Neuronal stem cell (in vitro differentiated cells): ENCODE measurements around the gene SIGLECL1.
"Not testable (repeated sequence)": the region's sequence is repeated elsewhere in the genome, so short reads cannot be mapped to it uniquely, and the experiment has no call there.

ENCODE experiments used
- DNase-seq: peaks from one replicate; pipeline ENCODE4 v3.0.0-alpha.2; 2013; ENCODE audit warnings: low spot score
- H2AFZ ChIP-seq: one replicate; pipeline ENCODE4 v1.6.1; 2013; ENCODE audit warnings: mild to moderate bottlenecking, low read length, inconsistent platforms
- H2AK5ac ChIP-seq: 2 replicates; pipeline ENCODE4 v1.6.1; 2013; ENCODE audit warnings: low read depth, mild to moderate bottlenecking, inconsistent platforms, low read length, moderate library complexity, mixed read lengths
- H2BK120ac ChIP-seq: 2 replicates; pipeline ENCODE4 v1.6.1; 2013; ENCODE audit warnings: low read depth, mild to moderate bottlenecking, inconsistent platforms, low read length, moderate library complexity, mixed read lengths
- H2BK12ac ChIP-seq: one replicate; pipeline ENCODE4 v1.6.1; 2013; ENCODE audit warnings: low read length, inconsistent platforms
- H2BK15ac ChIP-seq: 2 replicates; pipeline ENCODE4 v1.6.1; 2013; ENCODE audit warnings: mild to moderate bottlenecking, low read length, inconsistent platforms, mixed read lengths
- H2BK5ac ChIP-seq: one replicate; pipeline ENCODE4 v1.6.1; 2013; ENCODE audit warnings: inconsistent platforms, mild to moderate bottlenecking, low read length, moderate library complexity
- H3K14ac ChIP-seq: one replicate; pipeline ENCODE4 v1.6.1; 2013; ENCODE audit warnings: low read length, inconsistent platforms
- H3K18ac ChIP-seq: 2 replicates; pipeline ENCODE4 v1.6.1; 2013; ENCODE audit warnings: low read length, inconsistent platforms
- H3K23ac ChIP-seq: 2 replicates; pipeline ENCODE4 v1.6.1; 2013; ENCODE audit warnings: low read depth, mild to moderate bottlenecking, mixed read lengths, low read length, inconsistent platforms; ENCODE audit not compliant: poor library complexity
- H3K27ac ChIP-seq: replicated peaks from 3 replicates; pipeline ENCODE4 v1.5.1; 2013; ENCODE audit warnings: low read length, inconsistent platforms
- H3K27me3 ChIP-seq, 3 experiments: 2 replicates each; pipeline ENCODE4 v1.6.1; 2013; ENCODE audit warnings: low read length in 3 of 3, mild to moderate bottlenecking in 2 of 3, inconsistent platforms in 1 of 3, low read depth in 1 of 3, mixed read lengths in 1 of 3, moderate library complexity in 1 of 3; ENCODE audit not compliant: control insufficient read depth in 3 of 3, insufficient read depth in 3 of 3
- H3K36me3 ChIP-seq, 2 donors: replicated peaks in 1 of 2; 2 replicates each; pipeline ENCODE4 v1.6.1; 2013; ENCODE audit warnings: low read length in 2 of 2; ENCODE audit not compliant: control insufficient read depth in 2 of 2, insufficient read depth in 2 of 2
- H3K4ac ChIP-seq: 2 replicates; pipeline ENCODE4 v1.6.1; 2013; ENCODE audit warnings: inconsistent platforms, mild to moderate bottlenecking, low read length, moderate library complexity
- H3K4me1 ChIP-seq, 2 donors: 1 replicate in 1 of 2; 2 replicates in 1 of 2; pipeline ENCODE4 v1.6.1; 2013; ENCODE audit warnings: low read length in 2 of 2, low read depth in 1 of 2; ENCODE audit not compliant: control insufficient read depth in 2 of 2, insufficient read depth in 1 of 2
- H3K4me2 ChIP-seq: one replicate; pipeline ENCODE4 v1.6.1; 2013; ENCODE audit warnings: mild to moderate bottlenecking, low read length, inconsistent platforms; ENCODE audit not compliant: insufficient read depth, poor library complexity, severe bottlenecking
- H3K4me3 ChIP-seq, 2 donors: 2 replicates each; pipeline ENCODE4 v1.5.1; 2013; ENCODE audit warnings: low read length in 2 of 2, mild to moderate bottlenecking in 2 of 2, inconsistent platforms in 1 of 2, moderate library complexity in 1 of 2
- H3K79me1 ChIP-seq: one replicate; pipeline ENCODE4 v1.6.1; 2013; ENCODE audit warnings: low read depth, mild to moderate bottlenecking, inconsistent platforms, low read length, moderate library complexity
- H3K9ac ChIP-seq: one replicate; pipeline ENCODE4 v1.6.1; 2013; ENCODE audit warnings: mild to moderate bottlenecking, low read depth, low read length, inconsistent platforms; ENCODE audit not compliant: poor library complexity
- H3K9me3 ChIP-seq, 2 donors: replicated peaks in 1 of 2; 2 replicates each; pipeline versions ENCODE3 to v1.6.1; 2013; ENCODE audit warnings: low read length in 2 of 2, mild to moderate bottlenecking in 2 of 2, inconsistent platforms in 1 of 2, low read depth in 1 of 2, mixed read lengths in 1 of 2, moderate library complexity in 1 of 2; ENCODE audit not compliant: control insufficient read depth in 2 of 2, insufficient read depth in 1 of 2
- H4K8ac ChIP-seq: one replicate; pipeline ENCODE4 v1.6.1; 2013; ENCODE audit warnings: low read depth, mild to moderate bottlenecking, inconsistent platforms, low read length, moderate library complexity
- H4K91ac ChIP-seq: one replicate; pipeline ENCODE4 v1.6.1; 2013; ENCODE audit warnings: low read length, low read depth, mild to moderate bottlenecking, inconsistent platforms; ENCODE audit not compliant: poor library complexity
- WGBS, 2 donors: extraction: QIAGEN DNeasy Blood & Tissue Kit; methylation state at CpG; one replicate each; pipeline ENCODE4 v1.1.7; 2013; ENCODE audit warnings: missing lambda C conversion rate in 2 of 2, mixed read lengths in 1 of 2; ENCODE audit not compliant: insufficient read length in 2 of 2, insufficient replicate concordance in 1 of 2; ENCODE audit errors: extremely low coverage in 2 of 2; 5-methylcytosine and 5-hydroxymethylcytosine counted together

SIGLECL1 gene

GRCh38 chr19:51224898-51225393 is 25.9 kb upstream of the SIGLECL1 start, which contains the start of gene CD33:
Gene CD33, plus strand, starts transcription at chr19:51225080. Its CDS starts 39 bp downstream, at chr19:51225119.
- no CpG with 5 or more reads among the region's 11 CpGs for WGBS, 2 donors

GRCh38 chr19:51226067-51226466 is 24.8 kb upstream of the SIGLECL1 start:
- no peak overlapping the region for H3K4ac ChIP-seq
- no CpG with 5 or more reads among the region's 3 CpGs for WGBS, 2 donors
- peak overlapping the region; percentile 65 for H4K8ac ChIP-seq
- no peak overlapping the region for H2BK15ac ChIP-seq
- no peak overlapping the region for H3K27ac ChIP-seq
- no peak overlapping the region for H3K4me3 ChIP-seq
- H4K91ac ChIP-seq: no peak overlapping the region
- peaks cover 0 to 4% (median 0%) of the 10 kb centered on the region in 3 experiments for H3K27me3 ChIP-seq
- H3K4me2 ChIP-seq: no peak overlapping the region
- H2AK5ac ChIP-seq: no peak overlapping the region
- no peaks in the 10 kb centered on the region for H3K36me3 ChIP-seq
- H2BK120ac ChIP-seq: no peak overlapping the region
- H2BK12ac ChIP-seq: no peak overlapping the region
- peak overlapping the region; percentile 67 for H3K23ac ChIP-seq
- H3K18ac ChIP-seq: no peak overlapping the region
- H3K9ac ChIP-seq: no peak overlapping the region
- no peak overlapping the region for H2AFZ ChIP-seq
- no peaks in the 10 kb centered on the region for H3K4me1 ChIP-seq
- peak overlapping the region; percentile 27 for H3K14ac ChIP-seq
- no peak overlapping the region for H2BK5ac ChIP-seq
- H3K79me1 ChIP-seq: no peaks in the 10 kb centered on the region
- DNase-seq: no peak
- no peaks in the 10 kb centered on the region for H3K9me3 ChIP-seq

More at GRCh38 chr19:51224898-51225393, 25.9 kb upstream of the SIGLECL1 start, which contains the start of gene CD33:
- H3K4me2 ChIP-seq, H4K91ac ChIP-seq, DNase-seq, H3K27me3 ChIP-seq, H3K79me1 ChIP-seq, H3K36me3 ChIP-seq, H2BK5ac ChIP-seq, H3K9ac ChIP-seq, H2BK15ac ChIP-seq, H3K9me3 ChIP-seq, H2BK120ac ChIP-seq, H3K4me1 ChIP-seq, H2BK12ac ChIP-seq, H3K27ac ChIP-seq, H2AK5ac ChIP-seq, H3K4ac ChIP-seq, H3K4me3 ChIP-seq: not testable (repeated sequence)
- H4K8ac ChIP-seq: peak within 1 kb of the TSS; percentile 65
- H2AFZ ChIP-seq: peak within 1 kb of the TSS; percentile 54
- H3K23ac ChIP-seq: peak within 1 kb of the TSS; percentile 67
- H3K14ac ChIP-seq: peak within 1 kb of the TSS; percentile 27
- H3K18ac ChIP-seq: peak within 1 kb of the TSS; percentile 51

- WGBS, 2 donors: no CpG with 5 or more reads among the region's 2 CpGs
- no peak overlapping the region for H3K27ac ChIP-seq
- H3K14ac ChIP-seq: no peak overlapping the region
- H2BK5ac ChIP-seq: no peak overlapping the region
- no peaks in the 10 kb centered on the region for H3K4me1 ChIP-seq
- no peak overlapping the region for H3K4ac ChIP-seq
- H3K4me2 ChIP-seq: no peak overlapping the region
- no peak overlapping the region for H2AFZ ChIP-seq
- no peak overlapping the region for H4K91ac ChIP-seq
- no peaks in the 10 kb centered on the region for H3K9me3 ChIP-seq
- H3K4me3 ChIP-seq: no peak overlapping the region
- H2BK12ac ChIP-seq: no peak overlapping the region
- peaks cover 0 to 4% (median 0%) of the 10 kb centered on the region in 3 experiments for H3K27me3 ChIP-seq
- no peak overlapping the region for H2BK120ac ChIP-seq
- DNase-seq: no peak
- no peak overlapping the region for H3K9ac ChIP-seq
- no peaks in the 10 kb centered on the region for H3K36me3 ChIP-seq
- no peak overlapping the region for H2BK15ac ChIP-seq
- no peak overlapping the region for H4K8ac ChIP-seq
- no peak overlapping the region for H3K23ac ChIP-seq
- H3K18ac ChIP-seq: no peak overlapping the region
- H3K79me1 ChIP-seq: no peaks in the 10 kb centered on the region
- H2AK5ac ChIP-seq: no peak overlapping the region
Observed at GRCh38 chr19:51227326-51227725, 23.6 kb upstream of the SIGLECL1 start.

DNA sequence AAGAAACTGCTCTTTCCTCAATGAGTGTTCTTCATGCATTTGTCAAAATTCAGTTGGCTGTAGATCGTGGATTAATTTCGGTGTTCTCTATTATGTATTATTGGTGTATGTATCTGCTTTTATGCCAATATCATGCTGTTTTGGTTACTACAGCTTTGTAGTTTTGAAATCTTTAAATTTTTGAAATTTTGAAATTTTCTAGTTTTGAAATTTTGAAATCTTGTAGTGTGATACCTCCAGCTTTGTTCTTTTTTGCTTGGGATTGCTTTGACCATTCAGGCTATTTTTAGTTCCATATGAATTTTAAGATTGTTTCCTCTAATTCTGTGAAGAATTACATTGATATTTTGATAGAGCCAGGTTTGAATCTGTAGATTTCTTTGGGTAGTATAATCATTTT is 22.9 kb upstream of the SIGLECL1 start:
- Histone ChIP-seq H3K27ac (no peak overlapping the region), H3K18ac (no peak overlapping the region), H3K9me3 (no peaks in the 10 kb centered on the region), H2BK15ac (no peak overlapping the region), H3K4ac (no peak overlapping the region), H2BK5ac (no peak overlapping the region), H3K9ac (no peak overlapping the region), H3K4me3 (no peak overlapping the region), H3K4me1 (no peaks in the 10 kb centered on the region), H3K14ac (no peak overlapping the region), H2BK120ac (no peak overlapping the region), H3K36me3 (no peaks in the 10 kb centered on the region), H2AFZ (no peak overlapping the region), H3K4me2 (no peak overlapping the region), H2BK12ac (no peak overlapping the region), H3K27me3 (peaks cover 0 to 4% (median 0%) of the 10 kb centered on the region in 3 experiments), H4K91ac (no peak overlapping the region), H4K8ac (no peak overlapping the region), H2AK5ac (no peak overlapping the region), H3K79me1 (no peaks in the 10 kb centered on the region), H3K23ac (no peak overlapping the region)
- no CpG with 5 or more reads among the region's 2 CpGs for WGBS, 2 donors
- DNase-seq: no peak
